ENCODE measurements around the gene SYTL4. TPM values are rescaled to one million over a fixed set of nuclear protein-coding genes. Genes with fewer than 3 reads are reported as not detected.

The SYTL4 gene
- total RNA-seq, 2 donors from 2014 or later, result 19.1 to 21.3 TPM

DNA sequence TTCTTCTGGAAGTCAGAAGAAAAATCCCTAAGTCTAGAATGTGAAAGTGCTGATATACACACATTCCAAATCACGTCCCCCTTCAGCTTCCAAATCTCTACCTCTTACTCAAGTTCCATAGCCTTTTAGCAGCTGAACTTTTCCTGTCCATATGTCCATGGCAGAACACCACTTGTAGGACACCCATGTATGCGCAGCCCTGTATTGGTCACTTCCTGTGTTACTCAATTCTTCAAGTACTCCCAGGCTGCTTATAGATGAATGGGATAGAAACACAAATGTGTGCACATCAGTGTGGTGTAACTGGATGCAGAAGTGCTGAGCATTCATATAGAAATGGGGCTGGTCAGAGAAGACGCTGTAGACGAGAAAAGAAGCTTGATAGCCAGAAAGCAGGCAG is 69.1 kb downstream of the SYTL4 start:
- intact Hi-C loops (cut with DNase I), result no loop called here
- no peaks in the 10 kb centered on the region for H3K27me3 ChIP-seq

GRCh38 chrX:100662170-100662569 is 69.8 kb downstream of the SYTL4 start:
- DNase-seq, result no peak
- H3K27ac ChIP-seq, result no peak overlapping the region
- 84 to 88% methylated on average over 2 to 9 of the region's 13 CpGs for WGBS, 2 donors
- no peak overlapping the region for H3K4me3 ChIP-seq
- TF ChIP-seq, protein P1, sequence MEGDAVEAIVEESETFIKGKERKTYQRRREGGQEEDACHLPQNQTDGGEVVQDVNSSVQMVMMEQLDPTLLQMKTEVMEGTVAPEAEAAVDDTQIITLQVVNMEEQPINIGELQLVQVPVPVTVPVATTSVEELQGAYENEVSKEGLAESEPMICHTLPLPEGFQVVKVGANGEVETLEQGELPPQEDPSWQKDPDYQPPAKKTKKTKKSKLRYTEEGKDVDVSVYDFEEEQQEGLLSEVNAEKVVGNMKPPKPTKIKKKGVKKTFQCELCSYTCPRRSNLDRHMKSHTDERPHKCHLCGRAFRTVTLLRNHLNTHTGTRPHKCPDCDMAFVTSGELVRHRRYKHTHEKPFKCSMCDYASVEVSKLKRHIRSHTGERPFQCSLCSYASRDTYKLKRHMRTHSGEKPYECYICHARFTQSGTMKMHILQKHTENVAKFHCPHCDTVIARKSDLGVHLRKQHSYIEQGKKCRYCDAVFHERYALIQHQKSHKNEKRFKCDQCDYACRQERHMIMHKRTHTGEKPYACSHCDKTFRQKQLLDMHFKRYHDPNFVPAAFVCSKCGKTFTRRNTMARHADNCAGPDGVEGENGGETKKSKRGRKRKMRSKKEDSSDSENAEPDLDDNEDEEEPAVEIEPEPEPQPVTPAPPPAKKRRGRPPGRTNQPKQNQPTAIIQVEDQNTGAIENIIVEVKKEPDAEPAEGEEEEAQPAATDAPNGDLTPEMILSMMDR (IDR thresholded peaks at IDR 0.05), result no peak
- no peak for TF ChIP-seq POLR2A (IDR thresholded peaks at IDR 0.05)
- intact Hi-C loops (cut with DNase I), result no loop called here
- H3K9me3 ChIP-seq, result no peaks in the 10 kb centered on the region
- H3K4me1 ChIP-seq, result no peaks in the 10 kb centered on the region
- H3K36me3 ChIP-seq (replicated peaks in 1 of 2; ENCODE audit: insufficient read depth in 1 of 2, low read depth in 2 of 2), result no peaks in the 10 kb centered on the region
- no peak for ATAC-seq
- H3K27me3 ChIP-seq, result no peaks in the 10 kb centered on the region

More for the DNA sequence above, 69.1 kb downstream of the SYTL4 start:
- DNase-seq (no peak), ATAC-seq (no peak)
- Histone ChIP-seq H3K4me1 (no peaks in the 10 kb centered on the region), H3K4me3 (no peak overlapping the region), H3K36me3 (replicated peaks in 1 of 2; ENCODE audit: insufficient read depth in 1 of 2, low read depth in 2 of 2) (no peaks in the 10 kb centered on the region), H3K9me3 (no peaks in the 10 kb centered on the region), H3K27ac (no peak overlapping the region)
- TF ChIP-seq, protein P1 (IDR thresholded peaks at IDR 0.05), result no peak
- TF ChIP-seq POLR2A (IDR thresholded peaks at IDR 0.05), result no peak
- 84 to 92% methylated on average over 4 of the region's 4 CpGs for WGBS, 2 donors

- TF ChIP-seq, protein P1 (IDR thresholded peaks at IDR 0.05), result no peak
- TF ChIP-seq POLR2A (IDR thresholded peaks at IDR 0.05), result no peak
- 60 to 72% methylated on average over 4 of the region's 4 CpGs for WGBS, 2 donors
- Histone ChIP-seq H3K27ac (no peak overlapping the region), H3K36me3 (replicated peaks in 1 of 2; ENCODE audit: insufficient read depth in 1 of 2, low read depth in 2 of 2) (no peaks in the 10 kb centered on the region), H3K4me3 (no peak overlapping the region), H3K9me3 (no peaks in the 10 kb centered on the region), H3K4me1 (no peaks in the 10 kb centered on the region), H3K27me3 (no peaks in the 10 kb centered on the region)
- DNase-seq (no peak), ATAC-seq (no peak)
- intact Hi-C loops (cut with DNase I), result no loop called here
These were observed 72.3 kb downstream of the SYTL4 start for GRCh38 chrX:100659431-100660137.

GRCh38 chrX:100658941-100659381 is 73.0 kb downstream of the SYTL4 start:
- no peak for DNase-seq
- H3K4me3 ChIP-seq, result no peak overlapping the region
- intact Hi-C loops (cut with DNase I), result no loop called here
- H3K27ac ChIP-seq, result no peak overlapping the region
- H3K27me3 ChIP-seq, result no peaks in the 10 kb centered on the region
- no peaks in the 10 kb centered on the region for H3K36me3 ChIP-seq (replicated peaks in 1 of 2; ENCODE audit: insufficient read depth in 1 of 2, low read depth in 2 of 2)
- no peak for ATAC-seq
- no peak for TF ChIP-seq POLR2A (IDR thresholded peaks at IDR 0.05)
- TF ChIP-seq, protein P1 (IDR thresholded peaks at IDR 0.05), result no peak
- no peaks in the 10 kb centered on the region for H3K4me1 ChIP-seq
- 24 to 32% methylated on average over 3 of the region's 3 CpGs for WGBS, 2 donors
- no peaks in the 10 kb centered on the region for H3K9me3 ChIP-seq

DNA sequence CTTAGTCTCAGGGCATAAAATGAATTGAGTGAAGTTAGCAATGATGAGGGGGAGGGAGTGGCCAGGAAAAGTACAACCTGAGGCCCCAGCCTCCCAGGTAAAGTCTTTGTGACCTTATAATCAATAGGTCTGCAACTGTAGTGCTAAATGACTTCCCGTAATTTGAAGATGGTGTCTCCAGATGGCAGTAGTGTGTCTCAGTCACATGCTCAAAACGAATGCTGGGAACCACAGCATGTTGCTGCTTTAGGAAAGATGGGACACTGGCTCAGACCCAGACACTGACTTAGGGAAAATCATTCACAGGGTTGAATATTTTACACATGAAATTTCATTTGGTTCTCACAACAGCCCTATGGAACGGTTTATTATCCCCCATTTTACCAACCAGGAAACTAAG is 77.7 kb downstream of the SYTL4 start:
- H3K27ac ChIP-seq, result no peak overlapping the region
- no peaks in the 10 kb centered on the region for H3K27me3 ChIP-seq
- 17 to 29% methylated on average over 2 to 3 of the region's 3 CpGs for WGBS, 2 donors
- intact Hi-C loops (cut with DNase I), result no loop called here
- H3K4me1 ChIP-seq, result no peaks in the 10 kb centered on the region
- TF ChIP-seq, protein P1 (IDR thresholded peaks at IDR 0.05), result no peak
- TF ChIP-seq POLR2A (IDR thresholded peaks at IDR 0.05), result no peak
- ATAC-seq, result no peak
- H3K36me3 ChIP-seq (replicated peaks in 1 of 2; ENCODE audit: insufficient read depth in 1 of 2, low read depth in 2 of 2), result no peaks in the 10 kb centered on the region
- no peak overlapping the region for H3K4me3 ChIP-seq
- peak in 1 of 4 donors; percentile 9 for DNase-seq
- no peaks in the 10 kb centered on the region for H3K9me3 ChIP-seq
